HL-60 (cell line): Measurements from ENCODE around the gene SYTL3.
A peak's percentile ranks its signal among the peaks of the same experiment; 100 is the strongest.
"Not testable (repeated sequence)": the region's sequence is repeated elsewhere in the genome, so short reads cannot be mapped to it uniquely, and the experiment has no call there.

Source experiments
- DNase-seq, 2 experiments: peaks; one replicate each; pipeline ENCODE4 v3.0.0-alpha.2; 2010 to 2020; ENCODE audit warnings: low read depth in 1 of 2, low spot score in 1 of 2
- H3K27ac ChIP-seq: fragments of 250-450 bp; sonication (Bioruptor Pico); replicated peaks from 2 replicates; pipeline ENCODE4 v1.5.1; 2020; ENCODE audit warnings: mild to moderate bottlenecking, moderate library complexity
- H3K27me3 ChIP-seq: fragments of 250-450 bp; sonication (Bioruptor Pico); 2 replicates; pipeline ENCODE4 v1.5.1; 2021; ENCODE audit warnings: mild to moderate bottlenecking, moderate library complexity; ENCODE audit not compliant: insufficient read depth, poor library complexity, severe bottlenecking
- H3K4me3 ChIP-seq: replicated peaks from 2 replicates; pipeline ENCODE4 v1.5.1; 2011; ENCODE audit warnings: mild to moderate bottlenecking, control low read depth, low read length; ENCODE audit not compliant: insufficient read depth
- GABPA ChIP-seq: IDR thresholded peaks from 2 replicates; pipeline ENCODE4 v1.6.1; 2012; ENCODE audit warnings: low read depth
- POLR2AphosphoS5 ChIP-seq: IDR thresholded peaks from 2 replicates; pipeline ENCODE4 v1.6.1; 2012; ENCODE audit warnings: low read depth
- SPI1 ChIP-seq: IDR thresholded peaks from 2 replicates; pipeline ENCODE4 v1.6.1; 2012; ENCODE audit warnings: low read depth, mild to moderate bottlenecking, borderline replicate concordance
- TF ChIP-seq, protein P1 (sequence below): IDR thresholded peaks from 2 replicates; pipeline ENCODE4 v1.6.1; 2012; ENCODE audit warnings: low read depth; ENCODE audit not compliant: insufficient replicate concordance
- TF ChIP-seq, protein P2 (sequence below): IDR thresholded peaks from one replicate; pipeline ENCODE4 v1.5.1; 2011; ENCODE audit warnings: low read length, control low read depth, inconsistent platforms; ENCODE audit not compliant: insufficient read depth

Gene SYTL3

DNA sequence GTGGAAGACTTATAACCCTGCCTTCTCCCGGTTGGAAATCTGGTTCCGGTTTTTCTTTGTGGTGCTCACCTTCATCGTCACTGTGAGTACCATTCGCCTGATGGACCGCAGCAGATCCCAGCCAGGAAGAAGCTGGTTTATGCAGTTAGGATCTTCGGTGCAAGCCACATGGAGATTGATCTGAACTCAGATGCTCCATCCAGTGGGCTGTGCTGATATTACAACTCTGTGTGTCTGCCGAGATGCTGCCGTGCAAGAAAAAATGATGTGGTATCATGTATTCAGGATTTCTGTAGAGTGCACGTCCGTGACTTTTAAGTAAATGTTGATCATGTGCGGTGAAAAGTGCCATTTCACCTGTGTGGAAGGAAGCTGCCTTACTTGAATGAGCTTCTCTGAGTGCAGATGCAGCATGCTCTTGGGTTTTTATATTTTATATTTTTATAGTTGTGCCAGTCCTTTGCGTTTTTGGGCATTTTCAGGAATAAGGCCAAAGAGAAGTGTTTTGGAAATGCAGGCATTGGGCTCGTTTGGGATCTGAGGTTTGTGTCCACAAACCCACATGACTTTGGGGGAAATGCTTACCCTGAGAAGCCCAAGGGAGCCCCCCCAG, 44.5 kb upstream of the SYTL3 start:
- Histone ChIP-seq H3K4me3 (no peak overlapping the region), H3K27ac (no peak overlapping the region), H3K27me3 (no peaks in the 10 kb centered on the region)
- TF ChIP-seq SPI1 (no peak), GABPA (no peak), POLR2AphosphoS5 (no peak)
- TF ChIP-seq, protein P1, sequence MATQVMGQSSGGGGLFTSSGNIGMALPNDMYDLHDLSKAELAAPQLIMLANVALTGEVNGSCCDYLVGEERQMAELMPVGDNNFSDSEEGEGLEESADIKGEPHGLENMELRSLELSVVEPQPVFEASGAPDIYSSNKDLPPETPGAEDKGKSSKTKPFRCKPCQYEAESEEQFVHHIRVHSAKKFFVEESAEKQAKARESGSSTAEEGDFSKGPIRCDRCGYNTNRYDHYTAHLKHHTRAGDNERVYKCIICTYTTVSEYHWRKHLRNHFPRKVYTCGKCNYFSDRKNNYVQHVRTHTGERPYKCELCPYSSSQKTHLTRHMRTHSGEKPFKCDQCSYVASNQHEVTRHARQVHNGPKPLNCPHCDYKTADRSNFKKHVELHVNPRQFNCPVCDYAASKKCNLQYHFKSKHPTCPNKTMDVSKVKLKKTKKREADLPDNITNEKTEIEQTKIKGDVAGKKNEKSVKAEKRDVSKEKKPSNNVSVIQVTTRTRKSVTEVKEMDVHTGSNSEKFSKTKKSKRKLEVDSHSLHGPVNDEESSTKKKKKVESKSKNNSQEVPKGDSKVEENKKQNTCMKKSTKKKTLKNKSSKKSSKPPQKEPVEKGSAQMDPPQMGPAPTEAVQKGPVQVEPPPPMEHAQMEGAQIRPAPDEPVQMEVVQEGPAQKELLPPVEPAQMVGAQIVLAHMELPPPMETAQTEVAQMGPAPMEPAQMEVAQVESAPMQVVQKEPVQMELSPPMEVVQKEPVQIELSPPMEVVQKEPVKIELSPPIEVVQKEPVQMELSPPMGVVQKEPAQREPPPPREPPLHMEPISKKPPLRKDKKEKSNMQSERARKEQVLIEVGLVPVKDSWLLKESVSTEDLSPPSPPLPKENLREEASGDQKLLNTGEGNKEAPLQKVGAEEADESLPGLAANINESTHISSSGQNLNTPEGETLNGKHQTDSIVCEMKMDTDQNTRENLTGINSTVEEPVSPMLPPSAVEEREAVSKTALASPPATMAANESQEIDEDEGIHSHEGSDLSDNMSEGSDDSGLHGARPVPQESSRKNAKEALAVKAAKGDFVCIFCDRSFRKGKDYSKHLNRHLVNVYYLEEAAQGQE, result no peak
- TF ChIP-seq, protein P2, sequence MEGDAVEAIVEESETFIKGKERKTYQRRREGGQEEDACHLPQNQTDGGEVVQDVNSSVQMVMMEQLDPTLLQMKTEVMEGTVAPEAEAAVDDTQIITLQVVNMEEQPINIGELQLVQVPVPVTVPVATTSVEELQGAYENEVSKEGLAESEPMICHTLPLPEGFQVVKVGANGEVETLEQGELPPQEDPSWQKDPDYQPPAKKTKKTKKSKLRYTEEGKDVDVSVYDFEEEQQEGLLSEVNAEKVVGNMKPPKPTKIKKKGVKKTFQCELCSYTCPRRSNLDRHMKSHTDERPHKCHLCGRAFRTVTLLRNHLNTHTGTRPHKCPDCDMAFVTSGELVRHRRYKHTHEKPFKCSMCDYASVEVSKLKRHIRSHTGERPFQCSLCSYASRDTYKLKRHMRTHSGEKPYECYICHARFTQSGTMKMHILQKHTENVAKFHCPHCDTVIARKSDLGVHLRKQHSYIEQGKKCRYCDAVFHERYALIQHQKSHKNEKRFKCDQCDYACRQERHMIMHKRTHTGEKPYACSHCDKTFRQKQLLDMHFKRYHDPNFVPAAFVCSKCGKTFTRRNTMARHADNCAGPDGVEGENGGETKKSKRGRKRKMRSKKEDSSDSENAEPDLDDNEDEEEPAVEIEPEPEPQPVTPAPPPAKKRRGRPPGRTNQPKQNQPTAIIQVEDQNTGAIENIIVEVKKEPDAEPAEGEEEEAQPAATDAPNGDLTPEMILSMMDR, result peak; percentile 57
- DNase-seq, result peak; percentile 48 to 55

DNA sequence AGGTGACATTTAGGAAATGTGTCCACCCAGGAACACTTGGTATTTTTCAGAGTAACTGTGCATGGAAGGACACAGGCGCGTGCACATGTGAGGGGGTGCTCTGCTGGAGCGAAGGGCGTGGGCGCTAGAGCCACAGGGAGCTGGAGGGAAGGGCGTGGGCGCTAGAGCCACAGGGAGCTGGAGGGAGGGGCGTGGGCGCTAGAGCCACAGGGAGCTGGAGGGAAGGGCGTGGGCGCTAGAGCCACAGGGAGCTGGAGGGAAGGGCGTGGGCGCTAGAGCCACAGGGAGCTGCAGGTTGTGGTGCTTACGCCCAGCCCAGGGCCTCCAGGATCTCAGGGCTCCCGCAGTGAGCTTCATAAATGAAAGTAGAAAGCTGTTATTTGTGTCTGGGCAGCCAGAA, 43.8 kb upstream of the SYTL3 start:
- not testable (repeated sequence) for H3K27me3 ChIP-seq, H3K27ac ChIP-seq, DNase-seq, H3K4me3 ChIP-seq

DNA sequence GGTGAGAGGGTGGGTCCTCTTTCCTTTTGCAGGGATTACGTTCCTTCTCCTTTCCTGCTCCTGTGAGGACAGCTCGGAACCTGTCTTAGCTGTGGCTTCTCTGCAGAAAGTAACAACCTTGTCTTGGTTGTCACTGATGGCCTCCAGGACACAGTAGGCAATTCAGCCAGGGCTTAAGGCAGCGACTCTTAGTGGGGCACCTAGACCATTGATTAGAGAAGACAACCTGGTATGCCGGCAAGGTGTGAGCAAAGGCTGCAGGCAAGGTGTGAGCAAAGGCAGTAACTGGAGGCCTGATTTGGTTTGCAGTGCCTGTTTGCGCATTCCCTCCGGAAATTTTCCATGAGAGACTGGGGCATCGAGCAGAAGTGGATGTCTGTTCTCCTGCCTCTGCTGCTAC, 42.9 kb upstream of the SYTL3 start:
- H3K27ac ChIP-seq, result no peak overlapping the region
- no peaks in the 10 kb centered on the region for H3K27me3 ChIP-seq
- TF ChIP-seq, protein P1, result no peak
- TF ChIP-seq GABPA, result no peak
- no peak for DNase-seq
- H3K4me3 ChIP-seq, result no peak overlapping the region

DNA sequence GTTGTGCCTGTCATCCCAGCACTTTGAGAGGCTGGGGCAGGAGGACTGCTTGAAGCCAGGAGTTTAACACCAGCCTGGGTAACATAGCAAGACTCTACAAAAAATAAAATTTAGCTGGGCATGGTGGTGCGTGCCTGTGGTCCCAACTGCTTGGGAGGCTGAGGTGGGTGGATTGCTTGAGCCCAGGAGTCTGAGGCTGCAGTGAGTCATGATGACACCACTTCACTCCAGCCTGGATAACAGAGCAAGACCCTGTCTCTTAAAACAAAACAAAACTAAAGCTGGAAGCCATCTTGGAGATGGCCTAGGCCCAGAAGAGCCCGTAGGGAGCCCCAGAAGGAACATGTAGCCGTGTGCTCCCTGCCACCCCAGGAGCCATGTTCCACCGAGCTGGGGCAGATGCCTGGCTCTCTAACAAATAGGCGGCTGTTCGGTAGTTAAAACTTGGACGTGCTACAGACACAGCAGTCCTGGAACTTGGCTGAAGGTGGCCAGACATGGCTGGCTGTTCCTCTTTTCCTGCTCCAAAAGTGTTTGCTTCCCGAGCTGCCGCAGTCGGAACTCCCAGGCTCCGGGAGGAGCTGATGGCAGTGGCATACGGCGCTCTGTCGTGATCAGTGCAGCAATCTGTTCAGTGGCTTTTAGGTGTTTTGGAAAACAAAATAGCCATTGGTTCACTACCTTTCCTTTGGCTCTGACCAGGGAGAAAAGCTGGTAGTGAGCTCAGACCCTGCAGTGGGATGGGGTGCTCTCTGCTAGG, 42.3 kb upstream of the SYTL3 start:
- DNase-seq, result no peak
- no peaks in the 10 kb centered on the region for H3K27me3 ChIP-seq
- no peak overlapping the region for H3K4me3 ChIP-seq
- H3K27ac ChIP-seq, result no peak overlapping the region
- TF ChIP-seq POLR2AphosphoS5 (no peak), SPI1 (no peak), GABPA (no peak)
- TF ChIP-seq, protein P1, result no peak
